Measurements from ENCODE around the gene PACSIN1. TPM values are rescaled to one million over a fixed set of nuclear protein-coding genes. Genes with fewer than 3 reads are reported as not detected.
A peak's percentile ranks its signal among the peaks of the same experiment; 100 is the strongest.
"Not testable (repeated sequence)": the region's sequence is repeated elsewhere in the genome, so short reads cannot be mapped to it uniquely, and the experiment has no call there.

Gene PACSIN1
- total RNA-seq, 2 experiments from 2014 or later: 0.07 to 0.15 TPM

DNA sequence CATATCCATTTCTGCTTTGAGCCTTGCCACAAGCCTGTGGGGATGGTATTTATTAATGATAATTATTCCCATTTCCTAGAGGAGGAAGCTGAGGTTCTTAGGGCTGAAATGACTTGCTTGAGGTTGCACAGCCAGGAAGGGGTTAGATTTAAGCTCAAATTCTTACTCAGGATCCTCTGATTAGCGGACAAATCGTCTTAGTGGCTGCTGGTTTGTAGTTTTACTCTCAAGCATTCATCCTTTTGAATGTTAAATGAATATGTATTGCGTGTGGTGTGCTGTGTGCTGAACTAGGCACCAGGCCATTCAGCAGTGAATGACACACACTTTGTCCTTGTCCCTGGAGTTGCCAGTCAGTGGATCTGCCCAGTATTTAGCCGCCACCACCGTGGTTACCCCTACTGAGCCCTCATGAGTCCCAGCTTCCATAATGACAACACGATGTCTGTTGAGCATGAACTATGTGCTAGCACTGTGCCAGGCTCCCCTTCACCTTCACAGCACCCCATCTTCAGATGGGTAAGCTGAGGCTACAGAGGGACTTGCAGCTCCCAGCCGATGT is 10.0 kb downstream of the PACSIN1 start:
- no peak for DNase-seq
- CTCF ChIA-PET: interaction anchor here (1.1 to 1.4 kb wide), 2 partner anchors 16 to 52 kb away, joined by 3 to 4 read pairs; no protein-coding TSS in a partner anchor
- no peaks in the 10 kb centered on the region for H3K4me1 Mint-ChIP-seq (ENCODE audit: low read depth)
- no peaks in the 10 kb centered on the region for H3K36me3 Mint-ChIP-seq (ENCODE audit: low read depth)
- no peak overlapping the region for H3K4me3 Mint-ChIP-seq
- intact Hi-C loops (cut with micrococcal nuclease): no loop called here
- no peaks in the 10 kb centered on the region for H3K27me3 Mint-ChIP-seq (ENCODE audit: low read depth)
- H3K27ac Mint-ChIP-seq: no peak overlapping the region
- peaks cover 6% of the 10 kb centered on the region for H3K9me3 Mint-ChIP-seq

GRCh38 chr6:34476447-34476846 is 10.6 kb downstream of the PACSIN1 start:
- H3K4me1 Mint-ChIP-seq (ENCODE audit: low read depth): no peaks in the 10 kb centered on the region
- DNase-seq: no peak
- H3K27me3 Mint-ChIP-seq (ENCODE audit: low read depth): no peaks in the 10 kb centered on the region
- intact Hi-C loops (cut with micrococcal nuclease): no loop called here
- H3K36me3 Mint-ChIP-seq (ENCODE audit: low read depth): no peaks in the 10 kb centered on the region
- no peak overlapping the region for H3K27ac Mint-ChIP-seq
- H3K9me3 Mint-ChIP-seq: peaks cover 6% of the 10 kb centered on the region
- CTCF ChIA-PET: no interaction called here
- no peak overlapping the region for H3K4me3 Mint-ChIP-seq

DNA sequence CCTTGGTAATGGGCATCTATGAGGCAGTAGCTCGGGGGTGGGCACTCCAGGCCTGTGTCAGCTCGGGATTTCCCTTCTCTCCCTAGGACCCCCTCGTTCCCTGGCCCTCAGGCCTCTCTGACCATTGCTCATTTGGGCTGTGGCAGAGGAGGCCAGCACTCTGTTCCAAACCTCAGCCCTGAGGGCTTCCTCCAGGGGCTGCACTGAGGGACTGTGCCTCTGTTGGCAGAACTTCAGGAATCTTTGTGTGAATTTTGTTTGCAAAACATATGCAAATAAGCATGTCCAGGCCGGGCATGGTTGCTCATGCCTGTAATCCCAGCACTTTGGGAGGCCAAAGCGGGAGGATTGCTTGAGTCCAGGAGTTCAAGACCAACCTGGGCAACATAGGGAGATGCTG is 11.0 kb downstream of the PACSIN1 start:
- no peaks in the 10 kb centered on the region for H3K27me3 Mint-ChIP-seq (ENCODE audit: low read depth)
- intact Hi-C loops (cut with micrococcal nuclease): no loop called here
- H3K9me3 Mint-ChIP-seq: peaks cover 6% of the 10 kb centered on the region
- no peaks in the 10 kb centered on the region for H3K4me1 Mint-ChIP-seq (ENCODE audit: low read depth)
- no peak overlapping the region for H3K27ac Mint-ChIP-seq
- CTCF ChIA-PET: no interaction called here
- no peaks in the 10 kb centered on the region for H3K36me3 Mint-ChIP-seq (ENCODE audit: low read depth)
- DNase-seq: no peak
- H3K4me3 Mint-ChIP-seq: no peak overlapping the region

GRCh38 chr6:34478796-34479195 is 12.9 kb downstream of the PACSIN1 start:
- H3K36me3 Mint-ChIP-seq (ENCODE audit: low read depth): no peaks in the 10 kb centered on the region
- no peak for DNase-seq
- intact Hi-C loops (cut with micrococcal nuclease): no loop called here
- H3K9me3 Mint-ChIP-seq: peaks cover 5% of the 10 kb centered on the region
- H3K27ac Mint-ChIP-seq: no peak overlapping the region
- CTCF ChIA-PET: no interaction called here
- H3K27me3 Mint-ChIP-seq (ENCODE audit: low read depth): no peaks in the 10 kb centered on the region
- H3K4me1 Mint-ChIP-seq (ENCODE audit: low read depth): no peaks in the 10 kb centered on the region
- H3K4me3 Mint-ChIP-seq: no peak overlapping the region

- Mint-ChIP-seq H3K27ac (peak overlapping the region; percentile 6), H3K4me1 (ENCODE audit: low read depth) (peaks cover 24% of the 10 kb centered on the region)
- H3K36me3 Mint-ChIP-seq (ENCODE audit: low read depth); H3K27me3 Mint-ChIP-seq (ENCODE audit: low read depth); H3K9me3 Mint-ChIP-seq; CTCF ChIA-PET; H3K4me3 Mint-ChIP-seq; DNase-seq: not testable (repeated sequence)
- intact Hi-C loops (cut with micrococcal nuclease): loop anchor here (2.0 kb wide), 1 partner anchor 43 kb away; no protein-coding TSS in a partner anchor
Measured at GRCh38 chr6:34483781-34484180, 17.9 kb downstream of the PACSIN1 start.

DNA sequence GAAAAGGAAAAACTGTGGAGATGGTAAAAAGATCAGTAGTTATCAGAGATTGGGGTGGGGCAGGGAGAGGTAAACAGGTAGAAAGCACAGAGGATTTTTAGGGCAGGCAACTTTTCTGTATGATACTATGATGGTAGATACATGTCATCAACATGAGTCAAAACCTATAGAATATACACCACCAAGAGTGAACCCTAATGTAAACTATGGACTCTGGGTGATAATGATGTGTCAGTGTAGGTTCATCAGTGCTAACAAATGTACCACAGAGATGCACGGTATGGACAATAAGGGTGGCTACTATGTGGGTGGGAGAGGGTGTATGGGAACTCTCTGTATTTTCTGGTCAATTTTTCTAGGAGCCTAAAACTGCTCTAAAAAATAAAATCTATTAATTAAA is 18.5 kb downstream of the PACSIN1 start:
- Mint-ChIP-seq H3K4me1 (ENCODE audit: low read depth) (peaks cover 24% of the 10 kb centered on the region), H3K36me3 (ENCODE audit: low read depth) (no peaks in the 10 kb centered on the region), H3K4me3 (no peak overlapping the region), H3K9me3 (no peaks in the 10 kb centered on the region), H3K27me3 (ENCODE audit: low read depth) (no peaks in the 10 kb centered on the region), H3K27ac (peak overlapping the region; percentile 6)
- CTCF ChIA-PET: no interaction called here
- intact Hi-C loops (cut with micrococcal nuclease): loop anchor here (2.0 kb wide), 1 partner anchor 42 kb away; no protein-coding TSS in a partner anchor
- DNase-seq: no peak

- no peaks in the 10 kb centered on the region for H3K9me3 Mint-ChIP-seq
- DNase-seq: peak; percentile 94
- no peaks in the 10 kb centered on the region for H3K36me3 Mint-ChIP-seq (ENCODE audit: low read depth)
- intact Hi-C loops (cut with micrococcal nuclease): loop anchor here (2.0 kb wide), 1 partner anchor 42 kb away; no protein-coding TSS in a partner anchor
- H3K4me3 Mint-ChIP-seq: no peak overlapping the region
- peaks cover 24% of the 10 kb centered on the region for H3K4me1 Mint-ChIP-seq (ENCODE audit: low read depth)
- CTCF ChIA-PET: no interaction called here
- no peaks in the 10 kb centered on the region for H3K27me3 Mint-ChIP-seq (ENCODE audit: low read depth)
- H3K27ac Mint-ChIP-seq: peak overlapping the region; percentile 72
Measured at GRCh38 chr6:34484899-34485298, 19.0 kb downstream of the PACSIN1 start.

DNA sequence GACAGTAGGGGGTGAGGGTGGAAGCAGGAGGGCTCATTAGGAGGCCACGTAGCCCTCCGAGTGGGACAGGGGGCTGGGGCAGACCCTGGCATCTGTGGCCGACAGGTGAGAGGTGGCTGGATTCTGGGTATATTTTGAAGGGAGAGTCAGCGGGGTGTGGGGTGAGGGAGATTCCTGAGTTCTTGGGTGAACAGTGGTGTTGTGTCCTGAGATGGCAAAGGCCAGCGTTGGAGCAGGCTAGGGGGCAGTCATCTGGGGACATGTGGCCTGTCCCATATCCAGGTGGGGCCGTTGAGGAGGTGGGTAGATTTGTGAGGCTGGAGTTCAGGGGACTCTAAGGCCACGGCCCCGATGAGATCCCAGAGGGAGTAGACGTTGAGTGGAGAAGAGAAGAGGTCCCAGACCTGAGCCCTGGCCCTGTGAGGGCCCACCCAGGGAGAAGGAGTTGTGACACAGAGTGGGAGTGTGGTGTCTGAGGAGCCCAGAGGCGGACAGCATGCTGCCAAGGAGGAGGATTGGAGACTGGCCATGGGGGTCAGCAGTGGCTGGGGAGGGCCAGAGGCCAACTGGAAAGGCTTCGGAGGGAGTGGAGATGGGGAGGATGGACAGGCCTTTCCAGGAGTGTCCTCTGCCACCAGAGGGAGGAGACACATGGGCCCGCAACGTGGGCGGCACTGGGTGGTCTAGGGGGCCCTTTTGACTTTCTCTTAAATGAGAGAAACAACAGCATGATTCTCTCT is 19.6 kb downstream of the PACSIN1 start:
- intact Hi-C loops (cut with micrococcal nuclease): loop anchor here (2.0 kb wide), 1 partner anchor 41 kb away; no protein-coding TSS in a partner anchor
- DNase-seq: no peak
- Mint-ChIP-seq H3K27ac (peak overlapping the region; percentile 72), H3K27me3 (ENCODE audit: low read depth) (no peaks in the 10 kb centered on the region), H3K4me1 (ENCODE audit: low read depth) (peaks cover 24% of the 10 kb centered on the region), H3K4me3 (no peak overlapping the region), H3K9me3 (no peaks in the 10 kb centered on the region), H3K36me3 (ENCODE audit: low read depth) (no peaks in the 10 kb centered on the region)
- CTCF ChIA-PET: no interaction called here

DNA sequence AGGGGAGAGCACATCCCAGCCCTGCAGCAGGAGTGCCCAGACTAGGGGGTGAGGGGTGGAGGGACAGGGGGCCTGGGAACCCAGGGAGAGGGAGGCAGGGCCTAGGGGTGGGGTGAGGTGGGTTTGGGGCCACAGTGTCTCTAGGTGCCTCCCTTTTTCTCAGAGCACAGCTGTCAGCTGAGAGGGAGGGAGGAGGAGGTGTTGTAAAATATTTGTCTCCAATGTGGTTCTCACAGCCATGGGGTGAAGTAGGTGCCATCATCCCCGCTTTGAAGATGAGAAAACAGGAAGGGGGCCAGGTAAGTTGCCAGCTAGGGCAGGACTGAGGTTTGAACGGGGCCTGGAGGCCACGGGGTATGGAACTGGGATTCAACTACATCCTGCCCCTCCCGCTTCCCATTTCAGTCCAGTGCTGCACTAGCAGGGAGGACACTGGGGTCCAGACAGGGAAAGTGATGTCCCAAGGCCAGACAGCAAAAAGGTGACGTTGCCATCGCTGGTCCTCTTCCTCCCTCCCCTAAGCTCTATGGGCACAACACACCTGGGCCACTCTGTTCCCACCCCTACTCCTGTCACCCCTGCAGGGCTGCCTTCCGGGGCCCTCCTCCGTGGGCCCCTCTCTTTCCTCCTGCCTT is 20.3 kb downstream of the PACSIN1 start:
- CTCF ChIA-PET: no interaction called here
- no peaks in the 10 kb centered on the region for H3K9me3 Mint-ChIP-seq
- H3K4me3 Mint-ChIP-seq: no peak overlapping the region
- no peaks in the 10 kb centered on the region for H3K36me3 Mint-ChIP-seq (ENCODE audit: low read depth)
- peak; percentile 30 for DNase-seq
- H3K27me3 Mint-ChIP-seq (ENCODE audit: low read depth): no peaks in the 10 kb centered on the region
- H3K4me1 Mint-ChIP-seq (ENCODE audit: low read depth): peaks cover 28% of the 10 kb centered on the region
- intact Hi-C loops (cut with micrococcal nuclease): no loop called here
- peak overlapping the region; percentile 28 for H3K27ac Mint-ChIP-seq

- DNase-seq; H3K36me3 Mint-ChIP-seq (ENCODE audit: low read depth); H3K27ac Mint-ChIP-seq; H3K27me3 Mint-ChIP-seq (ENCODE audit: low read depth); CTCF ChIA-PET; H3K4me3 Mint-ChIP-seq; H3K9me3 Mint-ChIP-seq; intact Hi-C loops (cut with micrococcal nuclease): not testable (repeated sequence)
- H3K4me1 Mint-ChIP-seq (ENCODE audit: low read depth): peaks cover 29% of the 10 kb centered on the region
Measured at GRCh38 chr6:34486886-34487285, 21.0 kb downstream of the PACSIN1 start.

DNA sequence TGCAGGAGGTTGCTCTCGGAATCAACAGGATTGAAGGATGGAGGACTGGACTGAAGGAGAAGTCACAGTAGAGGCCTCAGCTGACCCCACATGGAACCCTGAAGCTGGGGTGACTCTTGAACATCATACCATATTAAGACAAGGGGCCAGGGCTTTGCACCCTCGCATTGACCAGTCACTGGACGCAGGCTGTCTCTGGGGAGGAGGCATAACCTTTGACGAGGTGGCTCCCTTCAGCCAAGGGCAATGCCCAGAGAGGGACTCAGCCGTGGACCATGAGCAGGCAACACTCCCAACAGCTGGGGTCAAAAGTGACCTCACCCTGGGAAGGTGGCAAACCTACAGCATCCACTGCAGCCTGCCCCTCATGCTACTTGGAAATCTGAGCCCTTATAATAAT is 21.7 kb downstream of the PACSIN1 start:
- Mint-ChIP-seq H3K27ac (no peak overlapping the region), H3K36me3 (ENCODE audit: low read depth) (no peaks in the 10 kb centered on the region), H3K4me1 (ENCODE audit: low read depth) (peaks cover 29% of the 10 kb centered on the region), H3K27me3 (ENCODE audit: low read depth) (no peaks in the 10 kb centered on the region), H3K9me3 (no peaks in the 10 kb centered on the region), H3K4me3 (no peak overlapping the region)
- intact Hi-C loops (cut with micrococcal nuclease): no loop called here
- CTCF ChIA-PET: no interaction called here
- DNase-seq: no peak

DNA sequence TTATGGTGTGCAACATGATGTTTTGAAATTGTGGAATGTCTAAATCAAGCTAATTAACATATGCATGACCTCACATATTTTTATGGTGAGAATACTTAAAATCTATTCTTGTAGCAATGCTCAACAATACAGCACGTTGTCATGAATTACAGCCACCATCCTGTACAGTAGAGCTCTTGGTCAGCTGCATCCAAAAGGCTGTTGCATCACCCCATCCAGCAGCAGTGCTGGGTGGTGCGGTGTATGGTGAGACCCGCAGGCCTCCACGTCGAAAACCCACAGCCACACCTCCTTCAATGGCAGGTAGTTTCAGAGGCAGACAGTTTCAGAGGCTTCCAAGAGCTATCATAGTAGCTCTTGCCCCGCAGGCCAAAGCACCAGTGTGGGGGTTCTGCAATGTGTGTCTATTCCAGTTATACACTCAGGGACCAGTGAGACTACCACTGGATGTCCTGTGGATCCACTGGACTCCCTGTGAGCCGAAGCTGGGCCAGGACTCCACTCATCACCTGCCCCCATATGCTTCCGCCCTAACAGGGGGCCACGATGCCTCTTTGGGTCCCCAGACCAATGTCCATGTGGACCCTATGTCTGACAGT is 23.4 kb downstream of the PACSIN1 start:
- Mint-ChIP-seq H3K36me3 (ENCODE audit: low read depth) (no peaks in the 10 kb centered on the region), H3K4me1 (ENCODE audit: low read depth) (peaks cover 25% of the 10 kb centered on the region), H3K27me3 (ENCODE audit: low read depth) (no peaks in the 10 kb centered on the region), H3K9me3 (no peaks in the 10 kb centered on the region), H3K27ac (no peak overlapping the region), H3K4me3 (no peak overlapping the region)
- intact Hi-C loops (cut with micrococcal nuclease): no loop called here
- no peak for DNase-seq
- CTCF ChIA-PET: interaction anchor here (0.8 kb wide), 1 partner anchor 121 kb away, joined by 3 read pairs; no protein-coding TSS in a partner anchor

Data from activated naive CD4-positive, alpha-beta T cell treated with anti-CD3 and anti-CD28 coated beads for 36 hours (primary cell).